ENCODE measurements around the gene TRIAP1.
A peak's percentile ranks its signal among the peaks of the same experiment; 100 is the strongest.
"Not testable (repeated sequence)": the region's sequence is repeated elsewhere in the genome, so short reads cannot be mapped to it uniquely, and the experiment has no call there.

Gene TRIAP1

GRCh38 chr12:120488057-120488640 is 42.0 kb upstream of the TRIAP1 start:
- no peak overlapping the region for H3K4me3 ChIP-seq (ENCODE audit: low read depth, low read length)
- peaks cover 16% of the 10 kb centered on the region for H3K36me3 ChIP-seq
- H3K9me3 ChIP-seq (ENCODE audit: severe bottlenecking) = no peaks in the 10 kb centered on the region
- DNase-seq = no peak
- no peak for TF ChIP-seq CTCF (IDR thresholded peaks at IDR 0.05; ENCODE audit: low read depth, low read length)
- H3K27ac ChIP-seq = no peak overlapping the region
- H3K27me3 ChIP-seq (ENCODE audit: insufficient read depth, low read depth, severe bottlenecking) = no peaks in the 10 kb centered on the region

GRCh38 chr12:120487552-120487951 is 41.4 kb upstream of the TRIAP1 start:
- not testable (repeated sequence) for H3K27me3 ChIP-seq (ENCODE audit: insufficient read depth, low read depth, severe bottlenecking); H3K4me3 ChIP-seq (ENCODE audit: low read depth, low read length); H3K27ac ChIP-seq; H3K9me3 ChIP-seq (ENCODE audit: severe bottlenecking)
- peaks cover 16% of the 10 kb centered on the region for H3K36me3 ChIP-seq
- peak; percentile 24 for DNase-seq

GRCh38 chr12:120485961-120486881 is 40.0 kb upstream of the TRIAP1 start:
- Histone ChIP-seq H3K9me3 (ENCODE audit: severe bottlenecking) (no peaks in the 10 kb centered on the region), H3K27ac (no peak overlapping the region), H3K36me3 (peaks cover 10% of the 10 kb centered on the region), H3K4me3 (ENCODE audit: low read depth, low read length) (no peak overlapping the region), H3K27me3 (ENCODE audit: insufficient read depth, low read depth, severe bottlenecking) (no peaks in the 10 kb centered on the region)
- no peak for DNase-seq
- TF ChIP-seq CTCF (IDR thresholded peaks at IDR 0.05; ENCODE audit: low read depth, low read length) = no peak

GRCh38 chr12:120483621-120484020 is 37.4 kb upstream of the TRIAP1 start:
- no peak for DNase-seq
- Histone ChIP-seq H3K27ac (no peak overlapping the region), H3K36me3 (no peaks in the 10 kb centered on the region; the same call in none of the 2 replicates), H3K4me3 (ENCODE audit: low read depth, low read length) (no peak overlapping the region), H3K9me3 (ENCODE audit: severe bottlenecking) (no peaks in the 10 kb centered on the region), H3K27me3 (ENCODE audit: insufficient read depth, low read depth, severe bottlenecking) (no peaks in the 10 kb centered on the region)
- no peak for TF ChIP-seq CTCF (IDR thresholded peaks at IDR 0.05; ENCODE audit: low read depth, low read length)

GRCh38 chr12:120481022-120481767 is 35.0 kb upstream of the TRIAP1 start:
- no peaks in the 10 kb centered on the region for H3K27me3 ChIP-seq (ENCODE audit: insufficient read depth, low read depth, severe bottlenecking)
- no peak for DNase-seq
- no peaks in the 10 kb centered on the region; the same call in none of the 2 replicates for H3K36me3 ChIP-seq
- H3K27ac ChIP-seq = no peak overlapping the region
- no peak for TF ChIP-seq CTCF (IDR thresholded peaks at IDR 0.05; ENCODE audit: low read depth, low read length)
- no peaks in the 10 kb centered on the region for H3K9me3 ChIP-seq (ENCODE audit: severe bottlenecking)
- no peak overlapping the region for H3K4me3 ChIP-seq (ENCODE audit: low read depth, low read length)

GRCh38 chr12:120480211-120480610 is 34.0 kb upstream of the TRIAP1 start:
- H3K27me3 ChIP-seq (ENCODE audit: insufficient read depth, low read depth, severe bottlenecking) = no peaks in the 10 kb centered on the region
- H3K36me3 ChIP-seq = no peaks in the 10 kb centered on the region; the same call in 1 of the 2 replicates
- H3K9me3 ChIP-seq (ENCODE audit: severe bottlenecking) = no peaks in the 10 kb centered on the region
- no peak overlapping the region for H3K27ac ChIP-seq
- no peak overlapping the region for H3K4me3 ChIP-seq (ENCODE audit: low read depth, low read length)
- no peak for DNase-seq
- no peak for TF ChIP-seq CTCF (IDR thresholded peaks at IDR 0.05; ENCODE audit: low read depth, low read length)

Data from WERI-Rb-1 (cell line).